ENCODE results near the gene RASAL2. TPM values are rescaled to one million over a fixed set of nuclear protein-coding genes. Genes with fewer than 3 reads are reported as not detected.

Gene RASAL2
- total RNA-seq, 1 experiment from 2014 or later: 22.2 TPM

- Histone ChIP-seq H3T11ph (ENCODE audit: low read length) (no peak overlapping the region), H3K9me3 (ENCODE audit: control insufficient read depth, low read depth, low read length) (no peaks in the 10 kb centered on the region), H2BK120ac (ENCODE audit: low read depth, low read length, poor library complexity, severe bottlenecking) (no peak overlapping the region), H3K23ac (ENCODE audit: insufficient read length, low read depth, low read length) (no peak overlapping the region), H4K91ac (ENCODE audit: insufficient read length, low read depth, low read length) (no peak overlapping the region), H4K20me1 (ENCODE audit: control insufficient read depth, insufficient read depth, insufficient read length) (no peaks in the 10 kb centered on the region), H3K4me2 (ENCODE audit: insufficient read depth, insufficient read length, low read length) (no peak overlapping the region), H2BK15ac (ENCODE audit: low read depth, low read length) (no peak overlapping the region), H2AK5ac (ENCODE audit: insufficient read length, low read length) (no peak overlapping the region), H3K23me2 (ENCODE audit: insufficient read length, low read depth, low read length, poor library complexity, severe bottlenecking) (no peaks in the 10 kb centered on the region), H2BK20ac (ENCODE audit: low read depth, low read length, poor library complexity, severe bottlenecking) (no peak overlapping the region), H4K8ac (replicated peaks; ENCODE audit: insufficient read length, low read depth, low read length) (no peak overlapping the region), H2BK12ac (ENCODE audit: insufficient read length, low read depth, low read length) (no peak overlapping the region), H3K14ac (ENCODE audit: insufficient read depth, low read length) (no peak overlapping the region), H3K27me3 (ENCODE audit: insufficient read depth, low read length) (no peaks in the 10 kb centered on the region), H4K5ac (ENCODE audit: insufficient read length, low read depth, low read length) (no peak overlapping the region), H3K79me1 (ENCODE audit: insufficient read depth, low read depth, low read length, poor library complexity, severe bottlenecking) (peaks cover 6% of the 10 kb centered on the region), H3K56ac (ENCODE audit: insufficient read length, low read depth, low read length) (no peak overlapping the region), H2AFZ (ENCODE audit: low read length) (no peak overlapping the region), H3K18ac (ENCODE audit: insufficient read length, low read depth, low read length) (no peak overlapping the region), H3K9ac (ENCODE audit: extremely low read depth, insufficient read length, low read length) (no peak overlapping the region), H3K4ac (ENCODE audit: low read depth, low read length) (no peak overlapping the region), H3K4me1 (ENCODE audit: insufficient read depth, low read length) (no peaks in the 10 kb centered on the region; the same call in 1 of the 2 replicates), H2BK5ac (ENCODE audit: insufficient read length, low read length) (no peak overlapping the region), H3K27ac (ENCODE audit: insufficient read length, low read depth, low read length) (no peak overlapping the region), H3K79me2 (ENCODE audit: insufficient read depth, low read length) (peaks cover 2% of the 10 kb centered on the region; the same call in 1 of the 2 replicates)
- WGBS (ENCODE audit: extremely low coverage, insufficient read length, low lambda C conversion rate): no CpG with 5 or more reads among the region's 6 CpGs
- H3K4me1 Mint-ChIP-seq: peaks cover 0 to 7% of the 10 kb centered on the region in 2 experiments; a peak in 2 of 4 replicates
- peaks cover 4 to 15% (median 5%) of the 10 kb centered on the region in 3 experiments; a peak in 4 of 7 replicates for H3K36me3 Mint-ChIP-seq (ENCODE audit: insufficient read depth in 1 of 3, low read depth in 3 of 3)
- DNase-seq: no peak
- H3K4me3 Mint-ChIP-seq: no peak overlapping the region
- peak; percentile 41; the same call in 2 of the 3 replicates for TF ChIP-seq CTCF (conservative IDR thresholded peaks at IDR 0.05)
- no peak overlapping the region for H3K27ac Mint-ChIP-seq
- peaks cover 7 to 10% of the 10 kb centered on the region in 2 experiments; a peak in 3 of 5 replicates for H3K9me3 Mint-ChIP-seq
- no peaks in the 10 kb centered on the region for H3K27me3 Mint-ChIP-seq (ENCODE audit: low read depth)
These were observed 267.9 kb downstream of the RASAL2 start for GRCh38 chr1:178361847-178362246.
